ENCODE measurements around the gene ANXA8.

Gene ANXA8

DNA sequence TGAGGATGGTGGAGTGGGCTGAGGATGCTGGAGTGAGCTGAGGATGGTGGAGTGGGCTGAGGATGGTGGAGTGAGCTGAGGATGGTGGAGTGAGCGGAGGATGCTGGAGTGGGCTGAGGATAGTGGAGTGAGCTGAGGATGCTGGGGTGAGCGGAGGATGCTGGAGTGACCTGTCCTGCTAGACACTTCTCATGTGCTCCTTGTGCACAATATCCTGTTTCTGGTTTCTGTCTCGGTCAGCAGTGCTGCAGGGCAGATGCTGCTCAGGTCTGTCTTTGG lies 29.2 kb downstream of the ANXA8 start:
- no peak for TF ChIP-seq ZFX (IDR thresholded peaks at IDR 0.05)
- TF ChIP-seq, protein P1, sequence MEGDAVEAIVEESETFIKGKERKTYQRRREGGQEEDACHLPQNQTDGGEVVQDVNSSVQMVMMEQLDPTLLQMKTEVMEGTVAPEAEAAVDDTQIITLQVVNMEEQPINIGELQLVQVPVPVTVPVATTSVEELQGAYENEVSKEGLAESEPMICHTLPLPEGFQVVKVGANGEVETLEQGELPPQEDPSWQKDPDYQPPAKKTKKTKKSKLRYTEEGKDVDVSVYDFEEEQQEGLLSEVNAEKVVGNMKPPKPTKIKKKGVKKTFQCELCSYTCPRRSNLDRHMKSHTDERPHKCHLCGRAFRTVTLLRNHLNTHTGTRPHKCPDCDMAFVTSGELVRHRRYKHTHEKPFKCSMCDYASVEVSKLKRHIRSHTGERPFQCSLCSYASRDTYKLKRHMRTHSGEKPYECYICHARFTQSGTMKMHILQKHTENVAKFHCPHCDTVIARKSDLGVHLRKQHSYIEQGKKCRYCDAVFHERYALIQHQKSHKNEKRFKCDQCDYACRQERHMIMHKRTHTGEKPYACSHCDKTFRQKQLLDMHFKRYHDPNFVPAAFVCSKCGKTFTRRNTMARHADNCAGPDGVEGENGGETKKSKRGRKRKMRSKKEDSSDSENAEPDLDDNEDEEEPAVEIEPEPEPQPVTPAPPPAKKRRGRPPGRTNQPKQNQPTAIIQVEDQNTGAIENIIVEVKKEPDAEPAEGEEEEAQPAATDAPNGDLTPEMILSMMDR (conservative IDR thresholded peaks at IDR 0.05), result no peak
- no peak overlapping the region for H3K27ac ChIP-seq

- H3K27ac ChIP-seq, result no peak overlapping the region
- no peak for TF ChIP-seq ZFX (IDR thresholded peaks at IDR 0.05)
- TF ChIP-seq, protein P1 (conservative IDR thresholded peaks at IDR 0.05), result no peak
Measured at GRCh38 chr10:47454008-47454779, 29.7 kb downstream of the ANXA8 start.

DNA sequence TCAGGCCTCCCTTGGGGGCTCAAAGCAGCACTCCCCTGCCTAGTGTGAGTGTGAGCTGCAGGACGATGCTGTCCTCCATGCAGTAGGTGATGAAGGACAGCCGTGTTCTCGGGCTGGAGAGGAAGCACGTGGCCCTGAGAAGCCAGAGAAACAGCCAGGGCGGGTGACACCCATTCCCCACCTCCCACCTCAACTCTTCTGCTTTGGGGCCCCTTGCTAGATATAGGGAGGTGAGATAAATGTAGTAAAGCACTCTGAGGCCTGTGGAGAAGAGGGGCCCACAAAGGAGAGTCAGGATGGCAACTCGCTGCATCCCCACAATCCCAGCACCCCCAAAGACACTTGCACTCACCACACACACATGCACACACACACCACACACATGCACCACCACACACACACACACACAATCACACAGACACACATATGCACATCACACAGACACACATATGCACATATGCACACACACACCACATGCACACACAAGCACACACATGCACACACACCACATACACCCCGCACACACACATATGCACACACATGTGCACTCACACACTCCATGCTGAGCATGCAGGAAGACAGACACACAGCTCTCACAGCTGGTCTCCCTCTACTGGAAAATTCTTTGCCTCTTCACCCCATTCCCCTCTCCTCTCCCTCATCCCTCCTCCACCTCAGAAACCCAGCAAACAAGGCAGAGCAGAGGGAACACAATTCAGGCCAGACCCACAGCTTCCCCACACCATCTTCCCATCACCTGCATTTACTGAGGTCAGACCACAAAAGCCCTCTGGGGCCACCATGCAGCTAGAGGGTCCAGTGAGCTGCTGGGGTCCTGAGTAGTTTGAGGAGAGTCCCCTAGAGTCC lies 30.5 kb downstream of the ANXA8 start:
- H3K27ac ChIP-seq, result no peak overlapping the region
- TF ChIP-seq, protein P1 (conservative IDR thresholded peaks at IDR 0.05), result no peak
- TF ChIP-seq ZFX (IDR thresholded peaks at IDR 0.05), result no peak

GRCh38 chr10:47452495-47453140 lies 31.3 kb downstream of the ANXA8 start:
- no peak overlapping the region for H3K27ac ChIP-seq
- TF ChIP-seq, protein P1 (conservative IDR thresholded peaks at IDR 0.05), result no peak
- no peak for TF ChIP-seq ZFX (IDR thresholded peaks at IDR 0.05)

GRCh38 chr10:47451998-47452494 lies 31.9 kb downstream of the ANXA8 start:
- no peak for TF ChIP-seq ZFX (IDR thresholded peaks at IDR 0.05)
- TF ChIP-seq, protein P1 (conservative IDR thresholded peaks at IDR 0.05), result no peak
- H3K27ac ChIP-seq, result no peak overlapping the region

DNA sequence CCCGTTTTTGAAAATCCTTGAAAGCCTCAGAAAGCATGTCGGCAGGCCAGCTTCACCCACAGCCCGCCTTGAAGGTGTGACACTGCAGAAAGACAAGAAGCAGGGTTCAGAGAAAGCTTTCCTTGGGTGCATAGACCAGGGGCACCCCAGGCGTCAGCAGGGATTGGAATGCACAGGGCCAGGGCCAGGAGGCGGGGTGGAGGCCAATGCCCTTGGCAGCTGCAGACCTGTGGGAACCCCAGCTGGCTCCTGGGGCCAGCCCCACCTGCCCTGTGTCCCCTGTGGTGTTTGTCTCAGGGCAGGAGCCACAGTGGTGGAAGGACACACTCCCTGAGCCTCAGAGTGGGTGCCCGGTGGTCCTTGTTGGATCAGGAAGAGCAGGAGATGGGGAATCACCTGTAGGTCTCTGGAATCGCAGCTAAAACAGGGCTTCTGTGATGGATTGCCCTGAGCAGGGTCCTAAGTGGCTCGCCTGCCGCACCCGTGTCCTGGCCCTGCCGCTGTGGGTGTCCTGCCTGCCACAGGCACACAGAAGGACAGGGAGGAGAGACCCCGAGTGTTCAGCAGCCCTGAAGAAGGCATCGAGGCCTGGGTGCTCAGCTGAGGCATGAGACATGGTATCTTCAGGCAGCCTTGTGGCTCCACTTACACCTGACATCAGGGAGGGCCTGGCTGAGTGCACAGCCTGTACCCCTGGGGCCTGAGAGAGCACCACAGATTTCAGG lies 32.5 kb downstream of the ANXA8 start:
- TF ChIP-seq, protein P1 (conservative IDR thresholded peaks at IDR 0.05), result no peak
- TF ChIP-seq ZFX (IDR thresholded peaks at IDR 0.05), result no peak

More for the DNA sequence above, 32.5 kb downstream of the ANXA8 start:
- no peak overlapping the region for H3K27ac ChIP-seq

All from C4-2B (cell line).